HL-60/S4 treated with phorbol 12-myristate 13-acetate at 8.2 ng/mL for 4 days and 3 days (cell line): ENCODE data around the gene ZNF474.
"Not testable (repeated sequence)": the region's sequence is repeated elsewhere in the genome, so short reads cannot be mapped to it uniquely, and the experiment has no call there.

Source experiments
- in situ Hi-C: fragments of 300-500 bp; cut with MboI; formaldehyde crosslinking; loops from 2 replicates; pipeline ENCODE4 v1.15.0; 2022; ENCODE audit warnings: low sequenced_read_pairs

Gene ZNF474

GRCh38 chr5:122129306-122129705 lies at the start of gene ZNF474:
ZNF474 (plus strand) TSS chr5:122129546; CDS start chr5:122151991, 22,445 bp downstream.
- in situ Hi-C loops: no loop called here

GRCh38 chr5:122081541-122081940 lies 47.8 kb upstream of the ZNF474 start:
- in situ Hi-C loops: no loop called here

- in situ Hi-C loops: no loop called here
Observed at GRCh38 chr5:122083535-122083934, 45.8 kb upstream of the ZNF474 start.

- in situ Hi-C loops: no loop called here
Observed at GRCh38 chr5:122085041-122085440, 44.3 kb upstream of the ZNF474 start.

- in situ Hi-C loops: no loop called here
Observed at GRCh38 chr5:122089096-122090013, 40.0 kb upstream of the ZNF474 start.

- in situ Hi-C loops: no loop called here
Observed at GRCh38 chr5:122091936-122092600, 37.3 kb upstream of the ZNF474 start.

GRCh38 chr5:122093415-122094180 lies 35.7 kb upstream of the ZNF474 start:
- in situ Hi-C loops: no loop called here

- in situ Hi-C loops: not testable (repeated sequence)
Observed at GRCh38 chr5:122094251-122094650, 35.1 kb upstream of the ZNF474 start.

- in situ Hi-C loops: no loop called here
Observed at GRCh38 chr5:122095158-122095557, 34.2 kb upstream of the ZNF474 start.

GRCh38 chr5:122097391-122097790 lies 32.0 kb upstream of the ZNF474 start:
- in situ Hi-C loops: no loop called here

GRCh38 chr5:122099060-122099790 lies 30.1 kb upstream of the ZNF474 start:
- in situ Hi-C loops: no loop called here

- in situ Hi-C loops: no loop called here
Observed at GRCh38 chr5:122101636-122102285, 27.6 kb upstream of the ZNF474 start.

GRCh38 chr5:122102825-122103224 lies 26.5 kb upstream of the ZNF474 start:
- in situ Hi-C loops: no loop called here

- in situ Hi-C loops: no loop called here
Observed at GRCh38 chr5:122105909-122106308, 23.4 kb upstream of the ZNF474 start.

- in situ Hi-C loops: no loop called here
Observed at GRCh38 chr5:122107016-122107415, 22.3 kb upstream of the ZNF474 start.

GRCh38 chr5:122110987-122111386 lies 18.4 kb upstream of the ZNF474 start:
- in situ Hi-C loops: no loop called here

- in situ Hi-C loops: no loop called here
Observed at GRCh38 chr5:122111460-122111859, 17.9 kb upstream of the ZNF474 start.

GRCh38 chr5:122112063-122112462 lies 17.3 kb upstream of the ZNF474 start:
- in situ Hi-C loops: no loop called here

GRCh38 chr5:122112733-122113558 lies 16.4 kb upstream of the ZNF474 start:
- in situ Hi-C loops: no loop called here
